Measurements from ENCODE around the gene NOC2L.

The NOC2L gene

DNA sequence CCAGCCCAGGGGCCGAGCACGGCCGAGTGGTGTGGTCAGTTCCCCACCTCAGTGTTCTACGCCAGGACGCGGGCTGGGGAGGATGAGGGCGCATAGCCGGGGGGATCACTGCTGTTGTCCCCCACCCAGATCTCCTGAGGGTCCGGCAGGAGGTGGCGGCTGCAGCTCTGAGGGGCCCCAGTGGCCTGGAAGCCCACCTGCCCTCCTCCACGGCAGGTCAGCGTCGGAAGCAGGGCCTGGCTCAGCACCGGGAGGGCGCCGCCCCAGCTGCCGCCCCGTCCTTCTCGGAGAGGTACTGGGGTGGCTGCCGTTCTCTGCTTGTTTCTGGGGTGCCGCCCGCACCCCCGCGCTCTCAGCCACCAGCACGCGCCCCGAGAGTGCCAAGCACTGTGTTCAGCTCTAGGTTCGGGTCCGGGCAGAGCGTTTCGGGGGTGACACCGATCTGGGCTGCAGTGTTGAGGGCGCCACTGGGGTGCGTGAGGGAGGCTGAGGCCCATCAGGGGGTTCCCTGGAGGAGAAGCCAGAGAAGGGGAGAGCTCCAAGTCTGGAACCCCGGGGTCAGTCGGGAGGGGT, 18.0 kb downstream of the NOC2L start:
- peak; percentile 26 for DNase-seq

DNA sequence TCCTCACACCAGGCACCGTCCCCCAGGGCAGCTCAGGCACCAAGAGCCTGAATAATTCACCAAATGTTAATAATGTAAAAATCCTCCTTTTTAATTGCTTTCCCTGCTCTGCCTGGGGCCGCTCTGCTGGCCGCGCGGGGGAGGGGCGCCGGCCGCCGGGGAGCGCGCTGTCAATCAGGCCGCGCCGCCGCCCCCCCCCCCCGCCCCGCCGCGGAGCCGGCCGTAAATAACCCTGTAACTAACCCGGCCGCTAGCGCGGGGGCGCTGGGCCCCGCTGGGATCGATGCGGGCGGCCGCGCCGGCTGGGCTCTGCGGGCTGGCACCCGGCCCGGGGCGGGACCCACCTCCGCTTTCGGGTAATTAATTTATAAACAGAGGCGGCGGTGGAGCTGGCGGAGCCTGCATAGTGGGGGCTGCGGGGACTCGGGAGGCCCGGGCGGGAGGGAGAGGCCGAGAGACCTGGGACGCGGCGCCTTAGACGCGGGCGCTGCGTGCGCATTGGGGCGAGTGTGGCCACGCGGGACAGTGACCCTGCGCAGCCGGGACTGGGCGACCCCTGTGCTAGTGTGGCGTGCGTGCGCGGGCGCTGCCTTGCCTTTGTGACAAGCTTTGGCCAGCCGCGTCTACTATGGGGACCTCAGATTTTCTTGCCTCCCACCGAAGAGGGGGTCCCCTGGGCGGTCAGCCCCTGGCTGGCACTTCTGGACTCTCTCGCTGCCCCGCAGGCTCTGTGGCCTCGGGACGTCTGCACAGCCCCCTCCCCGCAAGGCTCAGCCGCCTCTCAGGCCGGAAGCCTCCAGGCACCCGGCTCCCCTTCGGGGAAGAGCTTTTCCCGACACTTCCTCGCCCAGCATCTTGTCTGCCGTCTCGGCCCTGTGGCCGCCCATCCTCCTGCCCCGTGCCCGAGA, 18.7 kb downstream of the NOC2L start:
- DNase-seq = peak; percentile 40

DNA sequence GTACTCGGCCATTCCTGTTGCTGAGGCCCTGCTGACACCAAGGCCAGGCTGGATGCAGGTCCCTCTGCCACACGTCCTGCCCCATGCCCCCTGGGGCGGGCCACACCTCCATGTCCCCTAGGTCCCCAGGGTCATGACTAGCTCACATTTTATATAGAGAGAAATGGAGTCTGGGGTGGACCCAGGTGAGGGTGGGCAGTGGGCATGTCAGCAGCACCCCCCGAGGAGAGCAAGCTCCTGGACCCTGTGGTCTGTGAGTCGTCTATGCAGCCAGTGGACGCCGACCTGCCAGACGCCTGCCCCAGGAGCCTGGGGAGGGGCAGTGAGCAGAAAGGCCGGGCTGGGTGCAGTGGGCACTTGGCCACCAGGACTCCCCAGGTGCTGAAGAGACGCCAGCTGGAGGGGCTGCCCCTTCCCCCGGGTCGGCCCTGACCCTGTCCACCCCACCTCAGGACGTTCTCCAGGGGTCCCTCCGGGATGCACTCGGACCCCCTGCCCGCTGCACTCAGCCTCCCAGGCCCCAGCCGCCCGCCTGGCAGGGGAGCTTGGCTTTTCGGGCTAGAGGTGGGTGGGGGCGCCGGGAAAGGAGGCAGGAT, 19.4 kb downstream of the NOC2L start:
- DNase-seq = no peak

DNA sequence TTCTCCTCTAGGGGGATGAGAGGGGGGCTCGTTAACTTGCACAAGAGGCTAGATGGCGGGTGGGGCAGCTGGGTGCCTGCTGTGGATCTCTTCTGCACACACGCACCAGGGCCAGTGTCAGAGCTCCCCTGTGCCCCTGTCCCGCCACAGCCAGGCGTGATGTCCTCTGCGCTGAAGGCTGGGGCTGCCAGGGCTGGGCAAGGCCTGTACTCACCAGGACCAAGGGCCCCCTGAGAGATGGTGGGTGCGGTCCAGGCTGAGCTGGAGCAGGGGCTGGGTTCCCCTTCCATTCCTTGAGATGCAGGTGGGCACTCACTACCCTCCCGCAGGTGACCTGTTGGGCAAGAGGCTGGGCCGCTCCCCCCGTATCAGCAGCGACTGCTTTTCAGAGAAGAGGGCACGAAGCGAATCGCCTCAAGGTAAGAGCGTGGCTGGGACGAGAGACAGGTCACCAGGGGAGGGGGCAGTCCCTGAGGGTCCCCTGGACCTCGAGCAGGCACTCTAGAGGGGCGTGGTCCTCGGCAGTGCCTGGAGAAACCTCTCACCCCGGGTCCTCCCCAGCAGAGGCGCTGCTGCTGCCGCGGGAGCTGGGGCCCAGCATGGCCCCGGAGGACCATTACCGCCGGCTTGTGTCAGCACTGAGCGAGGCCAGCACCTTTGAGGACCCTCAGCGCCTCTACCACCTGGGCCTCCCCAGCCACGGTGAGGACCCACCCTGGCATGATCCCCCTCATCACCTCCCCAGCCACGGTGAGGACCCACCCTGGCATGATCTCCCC, 20.2 kb downstream of the NOC2L start:
- DNase-seq = no peak

DNA sequence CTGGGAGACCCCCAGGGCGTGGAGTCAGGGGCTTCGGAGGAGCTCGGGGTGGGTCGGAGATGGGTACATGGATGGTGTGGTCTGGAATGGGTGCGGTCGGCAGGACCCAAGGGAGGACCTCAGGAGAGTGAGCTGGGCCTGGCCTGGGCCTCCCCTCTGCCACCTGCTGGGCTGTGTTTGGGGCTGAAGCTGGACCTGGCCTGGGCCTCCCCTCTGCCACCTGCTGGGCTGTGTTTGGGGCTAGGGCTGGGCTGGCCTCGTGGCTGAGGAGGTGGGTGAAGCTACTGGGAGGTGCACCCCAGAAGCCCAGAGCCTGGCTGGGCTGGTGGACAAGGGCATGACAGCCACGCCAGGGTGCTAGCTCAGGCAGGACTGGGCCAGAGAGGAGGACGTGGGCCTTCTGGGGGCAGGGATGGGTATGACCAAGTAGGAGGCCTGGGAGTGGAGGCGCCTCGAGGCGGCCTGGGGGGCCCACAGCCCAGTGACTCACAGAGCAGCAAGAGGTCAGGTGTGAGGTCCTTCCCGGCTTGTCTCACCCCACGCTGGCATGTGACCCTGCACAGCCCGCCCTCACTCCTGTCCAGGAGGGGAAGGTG, 20.9 kb downstream of the NOC2L start:
- peak; percentile 37 for DNase-seq

DNA sequence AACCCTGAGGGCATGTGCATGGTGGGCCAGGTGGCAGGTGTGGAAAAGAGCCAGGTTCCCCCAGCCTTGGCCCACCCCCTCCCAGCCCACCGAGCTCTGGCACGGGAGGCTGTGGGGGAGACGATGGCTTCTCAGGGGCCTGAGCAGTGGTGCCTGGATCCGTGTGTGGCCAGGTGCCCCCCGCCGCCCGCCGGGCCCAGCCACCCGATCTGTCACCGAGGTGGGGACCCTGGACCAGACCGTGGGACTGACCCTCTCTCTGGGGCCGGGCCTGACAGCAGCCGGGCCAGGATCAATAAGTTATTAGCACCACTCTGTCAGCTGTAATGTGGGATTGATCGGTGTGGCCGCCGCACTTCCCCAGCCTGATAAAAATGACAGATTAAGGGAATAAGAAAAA, 21.5 kb downstream of the NOC2L start:
- DNase-seq = no peak

DNA sequence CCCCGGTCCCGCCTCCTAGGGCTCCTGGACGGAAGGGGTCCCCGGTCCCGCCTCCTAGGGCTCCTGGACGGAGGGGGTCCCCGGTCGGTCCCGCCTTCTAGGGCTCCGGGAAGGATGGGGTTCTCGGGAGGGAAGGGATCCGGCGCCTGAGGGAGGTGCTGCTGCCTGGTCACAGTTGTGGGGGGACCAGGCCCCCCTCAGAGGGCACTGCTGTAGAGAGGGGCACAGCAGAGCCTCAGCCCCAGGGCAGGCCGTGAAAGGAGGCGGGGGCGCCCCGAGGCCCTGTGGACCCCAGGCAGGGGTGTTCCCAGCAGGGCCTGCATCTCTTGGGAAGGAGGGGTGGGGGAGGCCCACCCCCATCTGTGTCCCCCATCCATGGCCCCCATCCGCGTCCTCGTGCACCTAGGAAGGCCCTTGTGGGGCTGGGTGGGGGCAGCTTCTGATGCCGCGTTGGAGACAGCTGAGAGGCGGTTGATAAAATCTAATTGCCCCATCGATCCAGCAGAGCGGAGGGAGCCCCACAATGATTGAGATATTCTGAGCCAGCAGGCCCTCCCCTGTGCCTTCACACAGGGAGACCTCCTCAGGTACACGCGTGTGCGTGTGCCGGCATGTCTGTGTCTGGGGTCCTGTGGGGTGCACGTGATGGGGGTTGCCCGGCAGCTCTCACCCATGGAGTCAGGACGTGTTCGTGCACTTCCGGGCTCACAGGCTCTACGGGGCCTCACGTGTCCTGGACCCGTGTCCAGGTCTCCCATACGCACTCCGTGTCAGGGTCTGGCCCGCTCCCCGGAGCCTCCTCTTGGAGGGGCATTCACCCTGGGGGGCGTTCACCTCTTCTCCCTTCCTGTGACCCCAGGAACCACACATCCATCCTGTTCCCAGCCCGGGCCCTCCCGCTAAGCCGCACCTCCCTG, 22.4 kb downstream of the NOC2L start:
- no peak for DNase-seq

DNA sequence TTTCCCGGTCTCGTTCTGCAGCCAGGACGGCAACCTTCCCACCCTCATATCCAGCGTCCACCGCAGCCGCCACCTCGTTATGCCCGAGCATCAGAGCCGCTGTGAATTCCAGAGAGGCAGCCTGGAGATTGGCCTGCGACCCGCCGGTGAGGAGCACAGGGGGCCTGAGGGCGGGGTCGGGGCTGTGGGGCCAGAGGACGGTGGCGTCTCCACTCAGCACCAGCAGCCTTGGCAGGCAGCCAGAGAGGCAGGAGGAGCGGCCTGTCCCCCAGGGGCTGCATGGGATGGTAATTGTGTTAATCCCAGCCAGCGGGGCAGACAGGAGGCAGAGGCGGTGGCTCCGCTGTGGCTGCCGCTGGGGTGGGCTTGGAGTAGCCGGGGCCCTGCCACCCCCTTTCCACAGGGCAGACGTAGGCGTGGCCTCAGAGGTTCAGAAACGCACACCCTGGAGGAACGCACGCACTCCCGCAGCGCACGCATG, 23.3 kb downstream of the NOC2L start:
- DNase-seq = no peak

DNA sequence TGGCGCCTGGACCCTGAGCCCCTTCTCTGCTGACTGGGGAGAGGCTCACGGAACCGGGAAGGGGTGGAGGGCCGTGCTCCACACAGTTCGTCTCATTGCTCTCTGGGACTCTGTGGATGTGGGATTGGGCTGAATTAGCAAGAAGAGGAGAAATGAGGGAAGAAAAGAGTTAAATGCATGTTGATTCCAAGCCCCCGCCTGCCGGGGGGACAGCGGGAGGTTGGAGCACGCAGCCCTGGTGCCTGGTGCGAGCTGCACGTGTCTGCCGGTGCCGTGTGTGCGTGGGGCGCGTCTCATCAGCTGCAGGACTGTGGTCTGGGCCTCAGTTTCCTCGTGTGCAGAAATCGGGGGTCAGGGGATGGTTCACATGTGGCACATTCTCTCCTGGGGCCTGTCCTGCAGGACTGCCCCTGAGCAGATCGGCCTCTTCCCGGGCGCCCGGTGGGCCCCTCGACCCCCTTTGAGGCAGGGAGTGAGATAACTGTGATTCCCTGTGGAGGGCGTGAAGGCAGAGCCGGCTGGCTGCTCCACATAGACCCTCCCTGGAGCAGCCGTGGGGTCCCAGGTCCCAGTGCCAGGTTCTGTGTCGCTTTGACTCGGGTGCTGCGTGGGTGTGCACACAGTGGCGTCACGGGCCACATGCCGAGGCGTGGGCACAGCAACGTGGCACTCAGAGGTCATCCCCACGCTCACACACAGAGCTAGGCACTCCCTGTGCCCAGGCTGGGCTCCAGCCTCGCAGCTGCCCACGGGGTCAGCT, 23.9 kb downstream of the NOC2L start:
- DNase-seq = no peak

DNA sequence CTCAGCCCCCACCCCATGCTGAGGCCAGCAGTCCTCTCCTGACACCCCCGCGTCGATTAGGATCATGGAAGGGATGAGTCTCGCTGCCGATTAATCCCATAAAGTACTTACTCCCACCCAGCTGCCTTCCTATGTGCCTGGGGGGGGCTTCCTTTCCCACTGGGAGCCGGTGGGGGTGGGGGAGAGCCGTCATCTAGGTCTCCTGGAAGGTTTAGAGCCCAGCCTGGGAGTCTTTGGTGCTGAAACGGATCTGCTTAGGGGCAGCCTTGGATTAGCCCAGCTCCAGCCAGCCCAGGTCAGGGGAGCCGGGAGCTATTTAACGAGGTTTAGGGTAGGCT, 25.5 kb downstream of the NOC2L start:
- DNase-seq = no peak

DNA sequence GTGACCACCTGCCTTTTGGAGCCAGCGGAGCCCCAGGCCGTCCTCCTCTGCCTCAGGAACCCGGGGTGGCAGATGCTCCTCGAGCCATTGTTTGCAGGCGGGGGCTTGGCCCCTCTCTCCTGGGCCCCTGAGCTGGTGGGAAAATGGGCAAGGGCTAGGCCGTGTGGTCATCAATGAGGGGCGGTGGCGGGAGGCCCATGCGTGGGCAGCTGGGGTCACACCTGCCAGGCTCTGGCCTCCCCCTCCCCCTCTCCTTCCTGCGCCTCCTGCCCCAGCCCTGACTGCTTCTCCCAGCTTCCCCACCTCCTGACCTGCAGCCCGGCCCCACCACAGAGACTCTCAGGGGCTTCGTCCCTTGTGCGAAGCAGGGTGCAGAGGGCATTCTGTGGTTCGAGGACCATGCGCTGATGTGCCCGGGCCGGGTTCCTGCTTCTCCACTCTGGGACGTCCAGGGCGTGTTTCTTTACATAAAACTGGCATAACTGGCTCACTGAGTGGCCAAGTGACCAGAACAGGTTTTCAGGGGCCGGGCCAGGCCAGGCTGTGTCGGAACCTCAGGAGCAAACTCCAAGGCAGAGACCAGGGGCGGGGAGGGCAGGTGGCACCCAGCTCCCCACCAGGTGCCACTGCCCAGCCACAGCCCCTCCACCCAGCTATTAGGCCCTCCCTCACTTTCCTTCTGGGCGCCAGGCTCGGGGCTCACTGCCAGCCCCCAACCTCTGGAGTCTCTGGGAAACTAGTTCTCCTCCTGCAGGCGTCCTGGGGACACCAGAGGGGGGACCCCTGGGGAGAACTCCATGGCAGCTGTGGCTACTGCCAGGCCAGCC, 26.1 kb downstream of the NOC2L start:
- DNase-seq = no peak

DNA sequence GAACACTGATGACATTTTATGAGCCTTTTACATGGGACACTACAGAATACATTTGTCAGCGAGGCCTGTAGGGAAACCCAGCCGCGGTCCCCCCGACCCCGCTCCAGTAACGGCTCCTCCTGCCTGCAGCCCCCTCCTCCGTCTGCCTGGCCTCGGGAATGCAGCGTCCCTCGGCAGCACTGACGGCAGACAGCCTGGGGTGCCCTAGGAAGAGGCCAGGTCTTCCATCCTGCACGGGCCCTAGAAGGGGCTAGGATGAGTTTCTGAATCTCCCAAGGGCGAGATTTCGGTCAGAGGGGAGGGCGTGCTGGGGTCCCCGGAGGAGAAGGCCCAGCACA, 26.9 kb downstream of the NOC2L start:
- no peak for DNase-seq

DNA sequence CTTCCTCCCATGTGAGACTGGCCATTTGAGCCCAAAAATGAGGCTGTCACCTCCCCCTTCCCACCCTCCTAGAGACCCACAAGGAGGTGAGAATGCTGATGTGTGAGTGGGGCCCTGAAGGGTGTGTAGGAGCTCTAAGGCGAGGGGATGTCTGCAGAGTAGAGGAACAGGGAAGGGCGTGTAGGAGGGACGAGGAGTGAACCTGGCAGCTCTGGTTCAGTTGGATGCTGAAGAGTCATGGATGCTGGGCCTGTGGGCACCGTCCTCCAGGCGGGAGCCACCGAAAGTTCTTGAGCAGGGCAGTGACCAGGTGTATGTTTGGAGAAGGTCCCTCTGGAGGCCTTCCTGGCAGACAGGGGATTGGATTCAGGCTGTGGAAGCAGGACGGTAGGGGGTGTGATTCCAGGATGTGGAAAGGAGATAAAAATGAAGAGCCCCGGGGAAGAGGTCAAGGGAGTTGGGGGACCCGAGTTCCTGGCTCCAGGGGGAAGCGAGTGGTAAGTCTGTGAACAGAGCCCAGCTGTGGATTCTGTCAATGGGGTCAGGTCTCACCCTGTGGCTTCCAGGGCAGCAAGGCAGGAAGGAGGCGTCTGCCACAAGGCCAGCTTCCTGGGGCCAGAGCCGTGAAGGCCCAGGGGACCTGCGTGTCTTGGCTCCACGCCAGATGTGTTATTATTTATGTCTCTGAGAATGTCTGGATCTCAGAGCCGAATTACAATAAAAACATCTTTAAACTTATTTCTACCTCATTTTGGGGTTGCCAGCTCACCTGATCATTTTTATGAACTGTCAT, 27.5 kb downstream of the NOC2L start:
- no peak for DNase-seq

DNA sequence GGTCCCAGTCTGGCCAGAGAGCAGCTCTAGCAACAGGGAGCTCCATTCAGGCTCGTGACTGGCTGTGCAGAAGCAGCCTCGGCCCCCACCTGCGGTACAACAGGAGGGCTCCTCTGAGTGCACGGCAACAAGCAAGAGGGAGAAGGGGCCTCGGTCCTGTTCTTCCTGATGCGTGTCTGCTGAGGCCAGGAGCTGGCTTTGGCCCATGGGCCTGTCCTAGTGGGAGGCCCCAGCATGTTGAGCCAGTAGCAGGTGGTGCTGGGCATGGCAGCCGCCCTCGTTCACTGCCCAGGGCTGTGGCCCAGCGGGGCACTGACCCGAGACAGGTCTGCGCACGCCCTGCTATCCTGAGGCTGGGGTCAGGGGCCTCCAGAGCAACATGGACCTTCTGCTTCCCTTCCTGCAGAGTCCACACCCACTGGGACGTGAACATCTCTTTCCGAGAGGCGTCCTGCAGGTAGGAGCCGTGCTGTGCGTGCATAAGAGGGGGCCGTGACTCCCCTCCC, 28.4 kb downstream of the NOC2L start:
- DNase-seq = no peak

DNA sequence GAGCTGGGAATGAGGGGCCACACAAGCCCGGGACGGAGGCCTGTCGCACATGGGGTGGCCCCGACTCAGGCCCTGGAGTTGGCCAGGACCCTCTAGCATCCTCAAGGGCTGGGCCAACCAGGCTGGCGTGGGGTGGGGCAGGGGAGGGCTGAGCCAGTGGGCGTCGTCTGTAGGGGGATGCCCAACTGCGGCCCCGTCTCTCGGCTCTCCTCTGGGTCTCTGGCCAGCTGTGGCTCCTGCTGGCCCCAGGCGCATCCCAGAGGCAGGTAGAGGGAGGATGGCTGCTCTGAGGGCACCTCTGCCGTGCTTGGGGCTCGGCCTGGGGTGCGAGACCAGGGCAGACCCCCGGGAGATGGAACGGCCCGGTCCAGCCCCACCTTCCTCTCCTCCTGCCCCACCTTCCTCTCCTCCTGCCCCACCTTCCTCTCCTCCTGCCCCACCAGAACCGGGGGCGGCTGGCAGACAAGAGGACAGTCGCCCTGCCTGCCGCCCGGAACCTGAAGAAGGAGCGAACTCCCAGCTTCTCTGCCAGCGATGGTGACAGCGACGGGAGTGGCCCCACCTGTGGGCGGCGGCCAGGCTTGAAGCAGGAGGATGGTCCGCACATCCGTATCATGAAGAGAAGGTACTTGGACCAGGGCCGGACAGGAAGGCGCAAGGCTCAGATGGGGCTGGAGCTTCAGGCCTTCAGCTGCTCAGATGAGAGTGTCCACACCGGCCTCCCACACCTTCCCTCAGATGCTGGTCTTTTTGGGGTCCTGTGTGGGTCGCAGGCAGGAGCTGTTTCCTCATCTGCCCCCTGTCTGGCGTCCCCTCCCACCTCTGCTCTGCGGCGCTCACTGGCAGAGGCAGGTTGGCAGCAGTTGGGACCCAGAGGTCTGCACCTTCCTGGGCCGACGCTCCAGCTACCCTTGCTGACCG, 29.1 kb downstream of the NOC2L start:
- DNase-seq = no peak

DNA sequence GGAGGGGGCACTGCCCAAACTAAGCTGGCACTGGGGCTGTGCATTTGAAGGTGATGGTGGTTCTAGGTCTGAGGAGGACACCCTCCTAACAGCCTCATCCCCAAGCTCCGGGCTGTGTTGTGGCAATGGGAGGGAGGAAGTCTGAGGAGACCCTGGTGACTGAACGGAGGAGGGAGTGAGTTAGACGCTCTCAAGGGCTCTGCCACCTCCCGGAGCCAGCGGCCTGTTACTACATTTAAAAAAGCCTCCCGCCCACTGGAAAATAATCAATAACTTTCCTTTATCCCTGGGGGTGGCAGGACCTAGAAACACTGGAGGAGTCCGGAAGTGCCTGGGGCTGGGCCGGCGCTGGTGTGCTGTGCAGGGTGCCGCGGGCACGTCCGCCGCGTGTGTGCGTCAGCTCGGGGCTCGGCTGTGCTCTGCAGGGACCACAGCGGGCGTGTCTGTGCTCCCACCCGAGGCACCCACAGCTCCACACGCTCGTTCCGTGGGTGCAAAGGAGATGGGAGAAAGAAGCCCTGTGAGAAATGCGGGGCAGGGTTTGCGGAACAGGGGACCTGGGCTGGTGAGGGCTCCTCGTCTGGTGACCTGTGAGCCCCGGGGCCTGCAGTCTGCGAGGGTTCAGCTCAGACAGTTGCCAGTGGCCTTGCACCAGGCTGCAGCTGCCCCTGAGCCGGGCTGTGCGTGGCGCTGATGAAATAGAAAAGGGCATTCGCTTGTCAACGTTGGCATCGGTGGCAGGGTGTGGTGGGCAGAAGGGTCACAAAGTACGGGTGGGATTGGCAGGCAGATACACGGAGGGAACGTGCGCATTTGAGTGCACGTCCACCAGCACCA, 30.0 kb downstream of the NOC2L start:
- DNase-seq = no peak

DNA sequence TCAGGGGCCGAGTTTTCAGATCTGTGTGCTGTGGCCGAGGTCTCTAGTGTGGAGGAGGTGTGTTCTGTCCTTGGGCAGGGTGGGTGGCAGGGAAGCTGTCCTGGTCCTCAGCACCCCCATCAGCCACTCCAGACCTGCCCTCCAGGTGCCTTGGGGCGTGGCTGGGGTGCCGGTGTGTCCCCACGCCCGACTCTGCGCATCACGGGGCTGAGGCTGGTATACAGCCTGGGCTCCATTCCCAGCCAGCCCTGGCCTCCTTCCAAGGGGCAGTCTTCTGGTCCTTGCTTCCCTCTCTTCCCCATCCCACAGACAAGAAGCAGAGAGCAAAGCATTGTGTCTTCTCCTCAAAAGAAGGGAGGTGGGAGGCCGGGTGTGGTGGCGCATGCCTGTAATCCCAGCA, 31.3 kb downstream of the NOC2L start:
- DNase-seq = no peak

Measured in stimulated activated CD4-positive, alpha-beta T cell treated with anti-CD3 and anti-CD28 coated beads, Interleukin-15, amount 100 ng/mL, for 24 hours (primary cell).